Glutamatergic neuron (in vitro differentiated cells): ENCODE results near the gene TRPM2. TPM values are rescaled to one million over a fixed set of nuclear protein-coding genes. Genes with fewer than 3 reads are reported as not detected.

ENCODE experiments used
- DNase-seq: peaks from one replicate; pipeline ENCODE4 v3.0.0; 2022
- H3K27ac Mint-ChIP-seq: one replicate; pipeline ENCODE4 v1.8.0; 2020; ENCODE audit warnings: mild to moderate bottlenecking, mixed read lengths, inconsistent platforms; ENCODE audit not compliant: unreplicated experiment
- H3K27me3 Mint-ChIP-seq: one replicate; pipeline ENCODE4 v1.8.0; 2020; ENCODE audit warnings: mild to moderate bottlenecking, moderate library complexity, mixed read lengths, inconsistent platforms; ENCODE audit not compliant: unreplicated experiment
- H3K36me3 Mint-ChIP-seq: one replicate; pipeline ENCODE4 v1.8.0; 2020; ENCODE audit warnings: mild to moderate bottlenecking, mixed read lengths, inconsistent platforms; ENCODE audit not compliant: unreplicated experiment
- H3K4me1 Mint-ChIP-seq: one replicate; pipeline ENCODE4 v1.8.0; 2020; ENCODE audit warnings: mild to moderate bottlenecking, low read depth, mixed read lengths, inconsistent platforms; ENCODE audit not compliant: unreplicated experiment
- H3K4me3 Mint-ChIP-seq: one replicate; pipeline ENCODE4 v1.8.0; 2020; ENCODE audit warnings: mild to moderate bottlenecking, mixed read lengths, inconsistent platforms; ENCODE audit not compliant: unreplicated experiment
- H3K9me3 Mint-ChIP-seq: one replicate; pipeline ENCODE4 v1.8.0; 2020; ENCODE audit warnings: mild to moderate bottlenecking, moderate library complexity, mixed read lengths, inconsistent platforms; ENCODE audit not compliant: unreplicated experiment
- CTCF ChIP-seq: fragments of 200-600 bp; sonication (generic); IDR thresholded peaks from one replicate; pipeline ENCODE4 v1.5.0; 2021; ENCODE audit not compliant: partially characterized antibody, unreplicated experiment
- total RNA-seq: library from RNA; stranded (reverse); fragmentation: NEBNext Ultra II Directional; extraction: Animal tissue kit (Norgen Biotek cat#: 25700); gene quantifications from one replicate; pipeline ENCODE4 v1.2.1, GENCODE V29; 2021; ENCODE audit not compliant: unreplicated experiment

The TRPM2 gene
- total RNA-seq, 1 donor from 2014 or later, result not detected

DNA sequence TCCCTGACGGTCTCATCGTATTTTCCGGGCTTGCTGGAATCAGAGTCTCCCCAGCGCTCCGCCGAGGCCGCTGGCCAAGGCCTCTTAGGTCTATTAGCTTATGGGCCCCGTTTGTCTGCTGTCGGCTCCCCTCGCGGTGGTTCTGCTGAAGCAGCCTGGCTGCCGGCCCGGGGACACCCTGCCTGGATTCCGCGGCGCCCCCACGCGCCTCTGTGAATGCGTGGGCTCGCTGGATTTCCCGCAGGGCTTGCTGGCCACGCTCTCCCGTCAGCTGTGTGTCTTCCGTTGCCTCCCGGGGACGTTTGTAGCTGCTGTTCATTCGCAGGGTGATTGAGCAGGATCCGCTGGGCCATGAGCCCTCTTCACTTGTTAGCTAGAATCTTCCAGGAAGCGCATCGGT lies 110.3 kb downstream of the TRPM2 start:
- TF ChIP-seq CTCF, result no peak
- H3K36me3 Mint-ChIP-seq, result peaks cover under 1% of the 10 kb centered on the region
- peaks cover 7% of the 10 kb centered on the region for H3K4me1 Mint-ChIP-seq
- no peak overlapping the region for H3K4me3 Mint-ChIP-seq
- no peak overlapping the region for H3K27ac Mint-ChIP-seq
- no peak for DNase-seq
- peaks cover 8% of the 10 kb centered on the region for H3K27me3 Mint-ChIP-seq
- H3K9me3 Mint-ChIP-seq, result peaks cover 8% of the 10 kb centered on the region

GRCh38 chr21:44464351-44464750 lies 110.9 kb downstream of the TRPM2 start:
- DNase-seq, result no peak
- Mint-ChIP-seq H3K4me3 (no peak overlapping the region), H3K36me3 (no peaks in the 10 kb centered on the region), H3K9me3 (peaks cover 8% of the 10 kb centered on the region), H3K27me3 (peaks cover 7% of the 10 kb centered on the region), H3K4me1 (peaks cover 7% of the 10 kb centered on the region), H3K27ac (no peak overlapping the region)
- TF ChIP-seq CTCF, result no peak

- peaks cover 6% of the 10 kb centered on the region for H3K27me3 Mint-ChIP-seq
- no peaks in the 10 kb centered on the region for H3K36me3 Mint-ChIP-seq
- H3K27ac Mint-ChIP-seq, result no peak overlapping the region
- DNase-seq, result no peak
- TF ChIP-seq CTCF, result no peak
- no peak overlapping the region for H3K4me3 Mint-ChIP-seq
- H3K9me3 Mint-ChIP-seq, result peaks cover 8% of the 10 kb centered on the region
- H3K4me1 Mint-ChIP-seq, result peaks cover 7% of the 10 kb centered on the region
Measured at GRCh38 chr21:44466351-44466954, 113.0 kb downstream of the TRPM2 start.

DNA sequence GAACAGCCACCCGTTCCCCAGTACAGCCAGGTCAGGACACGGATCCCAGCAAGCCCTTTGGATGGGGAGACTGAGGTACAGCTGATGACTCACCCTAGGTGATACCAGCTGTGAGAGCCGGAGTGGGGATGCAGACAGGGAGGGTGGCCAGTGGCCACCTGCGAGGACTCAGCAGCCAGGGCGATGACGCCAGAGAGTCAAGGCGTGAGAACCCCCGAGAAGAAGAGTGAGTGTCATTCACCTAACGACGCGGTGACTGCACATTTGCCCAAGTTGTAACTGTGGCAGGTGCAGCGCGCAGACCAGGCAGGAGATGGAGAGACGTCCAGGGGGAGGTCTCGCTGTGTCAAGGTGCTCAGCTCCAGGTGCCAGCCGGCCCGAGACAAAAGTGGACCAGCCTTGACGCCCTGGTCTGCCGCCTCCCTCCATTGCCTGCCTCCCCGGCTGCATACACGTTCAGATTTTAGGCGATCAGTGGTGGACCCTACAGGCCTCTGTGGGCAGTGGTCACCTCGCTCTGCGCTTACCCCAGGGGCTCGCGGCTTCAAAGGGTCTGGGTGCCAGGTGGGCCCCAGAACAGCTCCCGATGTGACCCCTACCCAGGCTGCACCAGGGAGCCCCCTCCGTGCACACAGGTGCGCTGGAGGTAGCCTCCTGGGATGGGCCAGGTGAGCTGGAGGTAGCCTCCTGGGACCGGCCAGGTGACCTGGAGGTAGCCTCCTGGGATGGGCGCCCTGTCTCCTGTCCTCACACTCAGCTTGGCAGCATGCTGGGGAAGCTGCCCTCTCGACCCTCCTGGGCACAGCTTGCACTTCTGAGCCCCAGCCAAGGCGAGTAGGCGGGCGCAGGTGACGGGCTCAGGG lies 113.8 kb downstream of the TRPM2 start:
- no peak overlapping the region for H3K4me3 Mint-ChIP-seq
- no peaks in the 10 kb centered on the region for H3K36me3 Mint-ChIP-seq
- H3K27ac Mint-ChIP-seq, result no peak overlapping the region
- peaks cover 8% of the 10 kb centered on the region for H3K9me3 Mint-ChIP-seq
- DNase-seq, result no peak
- peaks cover 7% of the 10 kb centered on the region for H3K4me1 Mint-ChIP-seq
- TF ChIP-seq CTCF, result no peak
- H3K27me3 Mint-ChIP-seq, result peaks cover 6% of the 10 kb centered on the region

DNA sequence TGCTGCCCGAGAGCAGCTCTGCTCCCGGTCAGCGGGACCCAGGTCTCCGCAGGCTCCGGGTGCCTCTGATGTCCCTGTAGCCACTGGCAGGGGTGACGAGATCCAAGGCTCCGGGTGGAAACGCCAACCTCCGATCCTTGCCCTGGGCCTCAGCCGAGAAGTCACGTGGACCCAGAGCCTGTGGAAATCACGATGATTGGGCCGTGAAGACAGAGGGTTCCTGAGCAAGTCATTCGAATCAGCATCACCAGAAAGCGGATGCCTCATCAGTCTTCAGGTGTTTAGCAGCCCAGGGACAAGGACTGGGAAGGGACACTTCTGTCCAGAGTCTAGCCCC lies 114.4 kb downstream of the TRPM2 start:
- TF ChIP-seq CTCF, result no peak
- no peak for DNase-seq
- H3K4me3 Mint-ChIP-seq, result no peak overlapping the region
- H3K27me3 Mint-ChIP-seq, result peaks cover 6% of the 10 kb centered on the region
- H3K4me1 Mint-ChIP-seq, result peaks cover 7% of the 10 kb centered on the region
- H3K9me3 Mint-ChIP-seq, result peaks cover 8% of the 10 kb centered on the region
- no peak overlapping the region for H3K27ac Mint-ChIP-seq
- H3K36me3 Mint-ChIP-seq, result no peaks in the 10 kb centered on the region
